SK-N-SH treated with all-trans-retinoic acid at 6 μM for 48 hours (cell line): ENCODE measurements around the gene CITED2.

Experiments
- ATAC-seq: fragments of 200-7000 bp; cut with Tn5 transposase; 3 replicates; pipeline ENCODE4 v1.9.1; 2020; ENCODE audit warnings: mild to moderate bottlenecking, moderate library complexity
- ARNTL ChIP-seq: fragments of 450-650 bp; formaldehyde crosslinking; IDR thresholded peaks from 2 replicates; pipeline ENCODE4 v1.5.0; 2020; ENCODE audit warnings: low read depth, mild to moderate bottlenecking, moderate library complexity, borderline replicate concordance
- BACH2 ChIP-seq: fragments of 250-450 bp; sonication (Bioruptor Pico); IDR thresholded peaks from 2 replicates; pipeline ENCODE4 v1.9.0; 2021; ENCODE audit warnings: mild to moderate bottlenecking, borderline replicate concordance
- CSDC2 ChIP-seq: fragments of 250-450 bp; sonication (Bioruptor Pico); IDR thresholded peaks from 2 replicates; pipeline ENCODE4 v1.5.0; 2020; ENCODE audit warnings: mild to moderate bottlenecking, moderate library complexity
- ISL1 ChIP-seq: fragments of 250-450 bp; sonication (Bioruptor Pico); IDR thresholded peaks from 2 replicates; pipeline ENCODE4 v2.1.2; 2022; ENCODE audit warnings: mild to moderate bottlenecking, moderate library complexity
- OSR1 ChIP-seq: fragments of 250-450 bp; sonication (Bioruptor Pico); IDR thresholded peaks from 2 replicates; pipeline ENCODE4 v1.8.0; 2022; ENCODE audit warnings: moderate library complexity, mild to moderate bottlenecking, inconsistent platforms
- PPARA ChIP-seq: fragments of 250-450 bp; sonication (Bioruptor Pico); IDR thresholded peaks from 2 replicates; pipeline ENCODE4 v1.5.0; 2020; ENCODE audit warnings: mild to moderate bottlenecking, borderline replicate concordance
- RARB ChIP-seq: fragments of 250-450 bp; sonication (Bioruptor Pico); IDR thresholded peaks from 2 replicates; pipeline ENCODE4 v1.8.0; 2021; ENCODE audit warnings: mild to moderate bottlenecking, moderate library complexity
- SNAI2 ChIP-seq: fragments of 250-450 bp; sonication (Bioruptor Pico); IDR thresholded peaks from 2 replicates; pipeline ENCODE4 v1.5.0; 2020; ENCODE audit warnings: mild to moderate bottlenecking, moderate library complexity
- ZC3H10 ChIP-seq: fragments of 250-450 bp; sonication (Bioruptor Pico); IDR thresholded peaks from 2 replicates; pipeline ENCODE4 v1.5.1; 2021; ENCODE audit warnings: mild to moderate bottlenecking, moderate library complexity
- ZFP3 ChIP-seq: fragments of 250-450 bp; sonication (Bioruptor Pico); IDR thresholded peaks from 2 replicates; pipeline ENCODE4 v1.5.0; 2020; ENCODE audit warnings: mild to moderate bottlenecking, moderate library complexity
- ZFP30 ChIP-seq: fragments of 450-650 bp; formaldehyde crosslinking; IDR thresholded peaks from 2 replicates; pipeline ENCODE4 v1.5.0; 2022; ENCODE audit warnings: mild to moderate bottlenecking, moderate library complexity
- ZNF565 ChIP-seq: fragments of 450-650 bp; formaldehyde crosslinking; conservative IDR thresholded peaks from 2 replicates; pipeline ENCODE4 v1.5.0; 2020; ENCODE audit warnings: low read depth, mild to moderate bottlenecking, moderate library complexity
- ZNF8 ChIP-seq: fragments of 450-650 bp; formaldehyde crosslinking; IDR thresholded peaks from 2 replicates; pipeline ENCODE4 v1.5.0; 2020; ENCODE audit warnings: mild to moderate bottlenecking, moderate library complexity
- TF ChIP-seq, protein P1 (sequence below): fragments of 250-450 bp; sonication (Bioruptor Pico); IDR thresholded peaks from 2 replicates; pipeline ENCODE4 v1.5.0; 2020; ENCODE audit warnings: mild to moderate bottlenecking, moderate library complexity
- TF ChIP-seq, protein P2 (sequence below): fragments of 250-450 bp; sonication (Bioruptor Pico); IDR thresholded peaks from 2 replicates; pipeline ENCODE4 v1.5.1; 2021; ENCODE audit warnings: mild to moderate bottlenecking, moderate library complexity
- TF ChIP-seq, protein P3 (sequence below): fragments of 250-450 bp; sonication (Bioruptor Pico); IDR thresholded peaks from 2 replicates; pipeline ENCODE4 v1.8.0; 2020; ENCODE audit warnings: mild to moderate bottlenecking, moderate library complexity, borderline replicate concordance
- TF ChIP-seq, protein P4 (sequence below): fragments of 250-450 bp; sonication (Bioruptor Pico); IDR thresholded peaks from 2 replicates; pipeline ENCODE4 v1.8.0; 2021; ENCODE audit warnings: low read depth, mild to moderate bottlenecking, moderate library complexity, borderline replicate concordance
- TF ChIP-seq, protein P5 (sequence below): fragments of 250-450 bp; sonication (Bioruptor Pico); IDR thresholded peaks from 2 replicates; pipeline ENCODE4 v1.5.1; 2020; ENCODE audit warnings: low read depth, mild to moderate bottlenecking, moderate library complexity

CITED2 gene

DNA sequence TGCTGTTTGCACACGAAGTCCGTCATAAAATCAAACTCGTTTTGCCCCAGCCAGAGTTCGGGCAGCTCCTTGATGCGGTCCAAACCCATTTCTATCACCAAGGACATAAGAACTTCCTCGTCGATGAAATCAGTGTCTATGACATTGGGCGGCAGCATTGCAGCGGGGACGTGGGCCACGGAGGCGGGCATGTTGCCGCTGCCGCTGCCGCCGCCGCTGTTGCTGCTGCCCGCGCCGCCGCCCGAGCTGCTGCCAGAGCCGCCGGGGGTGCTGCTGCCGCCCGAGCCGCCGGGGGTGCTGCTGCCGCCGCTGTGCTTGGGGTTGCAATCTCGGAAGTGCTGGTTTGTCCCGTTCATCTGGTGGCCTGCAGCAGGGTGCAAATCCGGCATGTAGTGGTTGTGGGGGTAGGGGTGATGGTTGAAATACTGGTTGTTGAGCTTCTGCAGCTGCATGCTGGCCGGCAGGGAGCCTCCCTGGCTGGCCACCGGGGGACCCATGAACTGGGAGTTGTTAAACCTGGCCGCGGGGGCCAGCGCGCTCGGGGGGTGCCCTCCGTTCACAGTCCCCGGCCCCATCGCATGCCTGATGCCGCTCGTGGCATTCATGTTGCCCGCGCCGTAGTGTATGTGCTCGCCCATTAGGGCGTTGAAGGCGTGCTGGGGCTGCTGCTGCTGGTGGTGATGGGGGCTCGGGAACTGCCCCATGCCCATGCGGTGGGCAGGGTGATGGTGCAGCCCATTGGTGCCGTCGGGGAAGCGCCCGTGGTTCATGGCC, 1.1 kb downstream of the CITED2 start:
- ATAC-seq = peak; percentile 5
- TF ChIP-seq ZNF565 (CRISPR knock-in tag) = no peak
- no peak for TF ChIP-seq RARB (CRISPR knock-in tag)

DNA sequence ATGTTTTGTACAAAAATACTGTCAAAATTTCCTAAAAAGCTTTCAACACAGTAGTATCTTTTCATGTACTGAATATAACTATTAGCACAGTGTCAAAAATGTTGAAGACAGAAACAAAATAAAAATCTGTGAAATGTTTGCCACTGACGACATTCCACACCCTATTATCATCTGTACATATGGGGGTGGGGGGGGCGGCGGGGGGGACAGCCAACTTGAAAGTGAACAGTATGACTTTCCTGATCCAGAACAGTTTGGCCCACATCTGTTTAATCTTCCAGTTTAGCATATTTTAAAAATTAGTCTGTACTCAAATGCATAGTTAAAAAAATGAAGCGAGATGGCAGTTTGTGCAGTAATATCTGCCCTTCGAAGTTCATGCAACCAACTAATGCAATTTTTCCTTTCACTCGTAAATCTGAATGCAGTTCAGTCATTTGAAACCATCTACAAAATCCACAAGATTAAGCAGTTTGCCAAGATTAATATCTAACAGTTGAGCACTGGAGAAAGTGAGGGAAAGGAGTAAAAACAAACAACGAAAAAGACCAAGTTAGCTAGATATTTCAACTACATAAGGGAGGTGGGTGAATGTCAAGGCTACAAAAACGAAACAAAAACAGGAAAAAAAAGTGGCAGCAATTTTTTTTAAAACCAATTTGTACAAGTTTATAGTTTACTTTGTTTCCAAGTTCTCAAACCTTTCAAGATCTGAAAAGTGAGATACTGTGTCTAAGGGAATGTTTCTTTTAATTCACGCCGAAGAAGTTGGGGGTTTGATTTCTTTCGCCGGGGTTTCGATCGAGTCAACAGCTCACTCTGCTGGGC, 1.9 kb downstream of the CITED2 start:
- no peak for ATAC-seq
- TF ChIP-seq, protein P1, sequence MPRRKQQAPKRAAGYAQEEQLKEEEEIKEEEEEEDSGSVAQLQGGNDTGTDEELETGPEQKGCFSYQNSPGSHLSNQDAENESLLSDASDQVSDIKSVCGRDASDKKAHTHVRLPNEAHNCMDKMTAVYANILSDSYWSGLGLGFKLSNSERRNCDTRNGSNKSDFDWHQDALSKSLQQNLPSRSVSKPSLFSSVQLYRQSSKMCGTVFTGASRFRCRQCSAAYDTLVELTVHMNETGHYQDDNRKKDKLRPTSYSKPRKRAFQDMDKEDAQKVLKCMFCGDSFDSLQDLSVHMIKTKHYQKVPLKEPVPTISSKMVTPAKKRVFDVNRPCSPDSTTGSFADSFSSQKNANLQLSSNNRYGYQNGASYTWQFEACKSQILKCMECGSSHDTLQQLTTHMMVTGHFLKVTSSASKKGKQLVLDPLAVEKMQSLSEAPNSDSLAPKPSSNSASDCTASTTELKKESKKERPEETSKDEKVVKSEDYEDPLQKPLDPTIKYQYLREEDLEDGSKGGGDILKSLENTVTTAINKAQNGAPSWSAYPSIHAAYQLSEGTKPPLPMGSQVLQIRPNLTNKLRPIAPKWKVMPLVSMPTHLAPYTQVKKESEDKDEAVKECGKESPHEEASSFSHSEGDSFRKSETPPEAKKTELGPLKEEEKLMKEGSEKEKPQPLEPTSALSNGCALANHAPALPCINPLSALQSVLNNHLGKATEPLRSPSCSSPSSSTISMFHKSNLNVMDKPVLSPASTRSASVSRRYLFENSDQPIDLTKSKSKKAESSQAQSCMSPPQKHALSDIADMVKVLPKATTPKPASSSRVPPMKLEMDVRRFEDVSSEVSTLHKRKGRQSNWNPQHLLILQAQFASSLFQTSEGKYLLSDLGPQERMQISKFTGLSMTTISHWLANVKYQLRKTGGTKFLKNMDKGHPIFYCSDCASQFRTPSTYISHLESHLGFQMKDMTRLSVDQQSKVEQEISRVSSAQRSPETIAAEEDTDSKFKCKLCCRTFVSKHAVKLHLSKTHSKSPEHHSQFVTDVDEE = no peak
- TF ChIP-seq ZNF8 (no peak), ISL1 (CRISPR knock-in tag) (no peak), CSDC2 (CRISPR knock-in tag) (no peak), ARNTL (no peak), OSR1 (CRISPR knock-in tag) (no peak), BACH2 (CRISPR knock-in tag) (no peak), ZNF565 (CRISPR knock-in tag) (no peak), RARB (CRISPR knock-in tag) (no peak), ZFP3 (CRISPR knock-in tag) (no peak), SNAI2 (CRISPR knock-in tag) (no peak), PPARA (CRISPR knock-in tag) (no peak), ZFP30 (no peak), ZC3H10 (CRISPR knock-in tag) (no peak)
- TF ChIP-seq, protein P2, sequence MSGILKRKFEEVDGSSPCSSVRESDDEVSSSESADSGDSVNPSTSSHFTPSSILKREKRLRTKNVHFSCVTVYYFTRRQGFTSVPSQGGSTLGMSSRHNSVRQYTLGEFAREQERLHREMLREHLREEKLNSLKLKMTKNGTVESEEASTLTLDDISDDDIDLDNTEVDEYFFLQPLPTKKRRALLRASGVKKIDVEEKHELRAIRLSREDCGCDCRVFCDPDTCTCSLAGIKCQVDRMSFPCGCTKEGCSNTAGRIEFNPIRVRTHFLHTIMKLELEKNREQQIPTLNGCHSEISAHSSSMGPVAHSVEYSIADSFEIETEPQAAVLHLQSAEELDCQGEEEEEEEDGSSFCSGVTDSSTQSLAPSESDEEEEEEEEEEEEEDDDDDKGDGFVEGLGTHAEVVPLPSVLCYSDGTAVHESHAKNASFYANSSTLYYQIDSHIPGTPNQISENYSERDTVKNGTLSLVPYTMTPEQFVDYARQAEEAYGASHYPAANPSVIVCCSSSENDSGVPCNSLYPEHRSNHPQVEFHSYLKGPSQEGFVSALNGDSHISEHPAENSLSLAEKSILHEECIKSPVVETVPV (CRISPR knock-in tag) = no peak
- TF ChIP-seq, protein P3, sequence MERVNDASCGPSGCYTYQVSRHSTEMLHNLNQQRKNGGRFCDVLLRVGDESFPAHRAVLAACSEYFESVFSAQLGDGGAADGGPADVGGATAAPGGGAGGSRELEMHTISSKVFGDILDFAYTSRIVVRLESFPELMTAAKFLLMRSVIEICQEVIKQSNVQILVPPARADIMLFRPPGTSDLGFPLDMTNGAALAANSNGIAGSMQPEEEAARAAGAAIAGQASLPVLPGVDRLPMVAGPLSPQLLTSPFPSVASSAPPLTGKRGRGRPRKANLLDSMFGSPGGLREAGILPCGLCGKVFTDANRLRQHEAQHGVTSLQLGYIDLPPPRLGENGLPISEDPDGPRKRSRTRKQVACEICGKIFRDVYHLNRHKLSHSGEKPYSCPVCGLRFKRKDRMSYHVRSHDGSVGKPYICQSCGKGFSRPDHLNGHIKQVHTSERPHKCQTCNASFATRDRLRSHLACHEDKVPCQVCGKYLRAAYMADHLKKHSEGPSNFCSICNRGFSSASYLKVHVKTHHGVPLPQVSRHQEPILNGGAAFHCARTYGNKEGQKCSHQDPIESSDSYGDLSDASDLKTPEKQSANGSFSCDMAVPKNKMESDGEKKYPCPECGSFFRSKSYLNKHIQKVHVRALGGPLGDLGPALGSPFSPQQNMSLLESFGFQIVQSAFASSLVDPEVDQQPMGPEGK (CRISPR knock-in tag) = no peak
- TF ChIP-seq, all 23 proteins: peak for 0

DNA sequence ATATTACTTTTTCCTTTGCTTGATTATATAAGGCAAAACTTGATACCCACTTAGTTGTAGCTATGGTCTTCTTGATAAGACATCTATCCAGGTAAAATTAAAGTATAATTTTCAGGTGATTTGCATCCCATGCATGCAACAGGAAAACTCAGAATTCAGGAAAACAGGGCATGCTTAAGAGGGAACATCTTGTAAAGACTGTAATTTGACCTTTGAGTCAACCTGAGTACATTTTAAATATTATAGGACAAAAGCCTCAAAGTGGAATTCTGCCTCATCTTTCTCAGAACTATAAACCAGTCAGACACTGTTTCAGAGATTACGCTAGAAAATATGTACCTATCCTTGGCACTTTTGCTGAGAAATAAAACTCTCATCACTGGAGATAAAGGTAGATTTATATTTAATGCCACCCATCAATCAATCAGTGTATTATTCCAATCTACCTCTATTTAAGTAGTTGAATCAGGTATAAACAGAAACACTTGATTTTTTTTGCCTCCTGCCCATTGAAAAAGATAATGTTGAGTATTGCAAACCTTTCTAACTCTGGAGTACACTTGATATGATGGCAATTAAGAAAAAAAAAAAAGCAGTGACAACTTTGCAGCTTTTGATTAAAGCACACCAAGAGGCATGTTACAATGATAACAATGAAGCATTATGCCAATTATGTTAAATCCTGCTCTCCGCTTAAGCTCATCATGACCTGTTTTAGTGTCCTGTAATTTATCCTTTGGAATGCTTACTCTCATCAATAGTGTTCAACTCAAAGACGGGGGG, 2.8 kb downstream of the CITED2 start:
- TF ChIP-seq ZFP30 = no peak
- no peak for TF ChIP-seq OSR1 (CRISPR knock-in tag)
- no peak for TF ChIP-seq ZC3H10 (CRISPR knock-in tag)
- TF ChIP-seq, protein P4, sequence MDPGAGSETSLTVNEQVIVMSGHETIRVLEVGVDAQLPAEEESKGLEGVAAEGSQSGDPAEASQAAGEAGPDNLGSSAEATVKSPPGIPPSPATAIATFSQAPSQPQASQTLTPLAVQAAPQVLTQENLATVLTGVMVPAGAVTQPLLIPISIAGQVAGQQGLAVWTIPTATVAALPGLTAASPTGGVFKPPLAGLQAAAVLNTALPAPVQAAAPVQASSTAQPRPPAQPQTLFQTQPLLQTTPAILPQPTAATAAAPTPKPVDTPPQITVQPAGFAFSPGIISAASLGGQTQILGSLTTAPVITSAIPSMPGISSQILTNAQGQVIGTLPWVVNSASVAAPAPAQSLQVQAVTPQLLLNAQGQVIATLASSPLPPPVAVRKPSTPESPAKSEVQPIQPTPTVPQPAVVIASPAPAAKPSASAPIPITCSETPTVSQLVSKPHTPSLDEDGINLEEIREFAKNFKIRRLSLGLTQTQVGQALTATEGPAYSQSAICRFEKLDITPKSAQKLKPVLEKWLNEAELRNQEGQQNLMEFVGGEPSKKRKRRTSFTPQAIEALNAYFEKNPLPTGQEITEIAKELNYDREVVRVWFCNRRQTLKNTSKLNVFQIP (CRISPR knock-in tag) = no peak
- TF ChIP-seq SNAI2 (CRISPR knock-in tag) = no peak
- TF ChIP-seq CSDC2 (CRISPR knock-in tag) = no peak
- TF ChIP-seq, protein P5, sequence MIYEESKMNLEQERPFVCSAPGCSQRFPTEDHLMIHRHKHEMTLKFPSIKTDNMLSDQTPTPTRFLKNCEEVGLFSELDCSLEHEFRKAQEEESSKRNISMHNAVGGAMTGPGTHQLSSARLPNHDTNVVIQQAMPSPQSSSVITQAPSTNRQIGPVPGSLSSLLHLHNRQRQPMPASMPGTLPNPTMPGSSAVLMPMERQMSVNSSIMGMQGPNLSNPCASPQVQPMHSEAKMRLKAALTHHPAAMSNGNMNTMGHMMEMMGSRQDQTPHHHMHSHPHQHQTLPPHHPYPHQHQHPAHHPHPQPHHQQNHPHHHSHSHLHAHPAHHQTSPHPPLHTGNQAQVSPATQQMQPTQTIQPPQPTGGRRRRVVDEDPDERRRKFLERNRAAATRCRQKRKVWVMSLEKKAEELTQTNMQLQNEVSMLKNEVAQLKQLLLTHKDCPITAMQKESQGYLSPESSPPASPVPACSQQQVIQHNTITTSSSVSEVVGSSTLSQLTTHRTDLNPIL (CRISPR knock-in tag) = no peak
- ATAC-seq = no peak
